C4-2B (cell line): ENCODE measurements around the gene HS3ST4.

Experiments used
- CTCF ChIP-seq: fragments of 450-650 bp; conservative IDR thresholded peaks from 2 replicates; pipeline ENCODE4 v1.5.1; 2017; ENCODE audit warnings: mild to moderate bottlenecking
- ZFX ChIP-seq: fragments of 450-650 bp; IDR thresholded peaks from 2 replicates; pipeline ENCODE4 v1.6.1; 2017

GRCh38 chr16:26026709-26027450, 335.1 kb downstream of the HS3ST4 start:
- no peak for TF ChIP-seq CTCF
- no peak for TF ChIP-seq ZFX
